Epithelial cell of proximal tubule (primary cell): Measurements from ENCODE around the gene VPS33B. TPM values are rescaled to one million over a fixed set of nuclear protein-coding genes. Genes with fewer than 3 reads are reported as not detected.

Source experiments
- DNase-seq: peaks from one replicate; pipeline ENCODE4 v3.0.0-alpha.2; 2011; ENCODE audit warnings: low read depth
- H3K4me3 ChIP-seq: 2 replicates; pipeline ENCODE4 v1.5.1; 2011; ENCODE audit warnings: low read depth, mild to moderate bottlenecking, low read length
- total RNA-seq: library from RNA; depleted of rRNA; stranded (reverse); fragments of >200 nt; gene quantifications from 2 replicates; pipeline ENCODE4 v1.2.3, GENCODE V29; 2015
- TF ChIP-seq, protein P1 (sequence below): conservative IDR thresholded peaks from 2 replicates; pipeline ENCODE4 v1.5.1; 2012; ENCODE audit warnings: low read depth, mild to moderate bottlenecking, low read length

The VPS33B gene
- total RNA-seq, 1 donor from 2014 or later, result 17.3 TPM

DNA sequence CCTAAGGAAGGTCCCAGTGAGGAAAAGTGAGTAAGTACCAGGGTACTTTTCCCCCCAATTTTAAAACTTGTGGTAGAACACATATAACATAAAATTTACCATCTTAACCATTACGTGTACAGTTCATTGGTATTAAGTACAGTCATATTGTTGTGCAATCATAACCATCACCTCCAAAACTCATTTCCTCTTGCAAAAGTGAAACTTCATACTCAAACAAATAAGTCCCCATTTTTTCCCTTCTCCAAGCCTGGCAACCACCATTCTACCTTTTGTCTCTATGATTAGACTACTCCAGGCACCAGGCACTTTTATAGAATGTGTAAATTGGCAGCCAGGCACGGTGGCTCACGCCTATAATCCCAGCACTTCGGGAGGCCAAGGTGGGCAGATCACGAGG is 40.3 kb downstream of the VPS33B start:
- TF ChIP-seq, protein P1, sequence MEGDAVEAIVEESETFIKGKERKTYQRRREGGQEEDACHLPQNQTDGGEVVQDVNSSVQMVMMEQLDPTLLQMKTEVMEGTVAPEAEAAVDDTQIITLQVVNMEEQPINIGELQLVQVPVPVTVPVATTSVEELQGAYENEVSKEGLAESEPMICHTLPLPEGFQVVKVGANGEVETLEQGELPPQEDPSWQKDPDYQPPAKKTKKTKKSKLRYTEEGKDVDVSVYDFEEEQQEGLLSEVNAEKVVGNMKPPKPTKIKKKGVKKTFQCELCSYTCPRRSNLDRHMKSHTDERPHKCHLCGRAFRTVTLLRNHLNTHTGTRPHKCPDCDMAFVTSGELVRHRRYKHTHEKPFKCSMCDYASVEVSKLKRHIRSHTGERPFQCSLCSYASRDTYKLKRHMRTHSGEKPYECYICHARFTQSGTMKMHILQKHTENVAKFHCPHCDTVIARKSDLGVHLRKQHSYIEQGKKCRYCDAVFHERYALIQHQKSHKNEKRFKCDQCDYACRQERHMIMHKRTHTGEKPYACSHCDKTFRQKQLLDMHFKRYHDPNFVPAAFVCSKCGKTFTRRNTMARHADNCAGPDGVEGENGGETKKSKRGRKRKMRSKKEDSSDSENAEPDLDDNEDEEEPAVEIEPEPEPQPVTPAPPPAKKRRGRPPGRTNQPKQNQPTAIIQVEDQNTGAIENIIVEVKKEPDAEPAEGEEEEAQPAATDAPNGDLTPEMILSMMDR, result no peak
- no peak for DNase-seq
- no peak overlapping the region for H3K4me3 ChIP-seq

DNA sequence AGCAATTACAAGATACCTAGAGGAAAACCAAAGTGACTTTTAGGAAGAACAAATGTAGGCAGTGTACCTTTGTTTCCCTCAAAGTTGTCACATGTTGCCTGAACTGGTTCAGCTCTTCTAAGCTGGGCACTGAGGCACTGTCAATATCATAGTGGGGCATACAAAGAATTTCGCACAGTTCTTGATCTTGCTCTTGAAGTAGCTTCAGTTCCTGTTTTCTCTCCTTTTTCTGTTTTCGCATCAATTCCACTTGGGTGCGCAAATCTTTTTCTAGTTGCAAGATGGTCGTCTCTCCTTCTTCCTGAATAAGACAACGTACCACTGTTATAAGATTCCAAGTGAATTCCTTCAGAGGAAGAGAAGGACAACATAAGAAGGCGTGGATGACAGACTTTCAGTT is 40.7 kb downstream of the VPS33B start:
- no peak overlapping the region for H3K4me3 ChIP-seq
- TF ChIP-seq, protein P1, result no peak
- DNase-seq, result no peak

DNA sequence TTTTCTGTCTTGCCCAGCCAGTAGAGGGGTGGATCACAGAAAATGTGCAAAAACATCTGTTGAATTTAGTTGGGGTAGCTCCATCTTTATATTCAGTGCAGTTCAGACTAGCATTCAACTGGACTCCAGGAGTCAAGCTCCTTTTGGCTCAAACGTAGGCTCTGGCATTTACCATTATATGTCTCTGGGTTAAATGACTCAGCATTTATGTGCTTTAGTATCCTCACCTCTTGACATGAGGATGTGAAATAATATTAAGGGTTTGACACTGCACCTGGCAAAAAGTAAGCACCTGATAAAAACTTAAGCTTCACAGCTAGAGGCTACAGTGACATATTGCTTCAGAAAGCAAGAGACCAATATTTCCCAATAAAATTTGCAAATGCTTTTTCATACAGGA is 42.8 kb downstream of the VPS33B start:
- no peak for DNase-seq

DNA sequence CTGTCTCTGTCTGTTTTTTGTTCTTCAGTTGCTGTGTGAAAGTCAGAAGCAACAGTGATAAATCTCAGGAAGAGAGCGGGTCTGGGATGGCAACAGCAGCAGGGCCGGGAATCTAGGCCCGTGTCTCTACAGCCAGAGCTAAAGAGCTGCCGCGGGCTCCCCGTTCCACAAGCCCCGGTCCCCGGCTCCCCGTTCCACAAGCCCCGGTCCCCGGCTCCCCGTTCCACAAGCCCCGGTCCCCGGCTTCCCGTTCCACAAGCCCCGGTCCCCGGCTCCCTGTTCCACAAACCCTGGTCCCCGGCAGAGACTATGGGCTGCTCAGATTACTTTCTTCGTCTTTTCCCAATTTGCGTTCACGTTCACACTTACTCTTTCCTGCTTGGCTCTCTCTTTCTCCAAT is 48.2 kb downstream of the VPS33B start:
- no peak for DNase-seq
- no peak overlapping the region for H3K4me3 ChIP-seq
- TF ChIP-seq, protein P1, result no peak

More for the DNA sequence above, 42.8 kb downstream of the VPS33B start:
- TF ChIP-seq, protein P1, result no peak
- no peak overlapping the region for H3K4me3 ChIP-seq

DNA sequence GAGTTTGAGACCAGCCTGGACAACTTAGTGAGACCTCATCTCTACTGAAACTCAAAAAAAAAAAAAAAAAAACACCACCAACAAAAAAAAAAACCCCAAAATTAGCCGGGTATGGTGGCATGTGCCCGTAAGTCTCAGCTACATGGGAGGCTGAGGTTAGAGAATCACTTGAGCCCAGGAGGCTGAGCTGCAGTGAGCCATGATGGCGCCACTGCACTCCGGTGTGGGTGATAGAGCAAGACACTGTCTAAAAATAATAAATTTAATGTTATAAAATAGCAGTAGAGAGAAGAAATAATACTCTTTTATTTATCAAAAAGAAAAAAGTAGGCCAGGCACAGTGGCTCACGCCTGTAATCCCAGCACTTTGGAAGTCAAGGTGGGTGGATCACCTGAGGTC is 50.3 kb downstream of the VPS33B start:
- DNase-seq, result no peak

DNA sequence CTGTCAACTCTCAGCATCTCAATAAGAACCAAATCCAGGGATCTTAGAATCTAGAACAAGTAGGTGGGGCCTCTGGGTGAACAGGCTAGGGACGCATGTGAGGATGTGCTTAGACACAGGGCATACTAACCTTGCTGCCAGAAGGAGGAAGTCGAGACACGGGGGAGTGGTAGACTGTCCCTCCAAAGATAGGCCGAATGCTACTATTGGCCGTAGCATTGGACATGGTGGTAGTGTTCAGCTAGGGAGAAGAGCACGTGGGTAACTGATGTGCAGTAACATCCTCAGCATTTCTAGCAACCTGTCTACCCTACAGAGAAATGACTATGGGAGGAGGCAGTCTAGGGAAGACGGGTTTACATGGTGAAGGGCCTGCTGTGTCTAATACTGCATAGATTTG is 52.1 kb downstream of the VPS33B start:
- H3K4me3 ChIP-seq, result no peak overlapping the region
- DNase-seq, result no peak

More for the DNA sequence above, 50.3 kb downstream of the VPS33B start:
- H3K4me3 ChIP-seq, result no peak overlapping the region
- TF ChIP-seq, protein P1, result no peak

DNA sequence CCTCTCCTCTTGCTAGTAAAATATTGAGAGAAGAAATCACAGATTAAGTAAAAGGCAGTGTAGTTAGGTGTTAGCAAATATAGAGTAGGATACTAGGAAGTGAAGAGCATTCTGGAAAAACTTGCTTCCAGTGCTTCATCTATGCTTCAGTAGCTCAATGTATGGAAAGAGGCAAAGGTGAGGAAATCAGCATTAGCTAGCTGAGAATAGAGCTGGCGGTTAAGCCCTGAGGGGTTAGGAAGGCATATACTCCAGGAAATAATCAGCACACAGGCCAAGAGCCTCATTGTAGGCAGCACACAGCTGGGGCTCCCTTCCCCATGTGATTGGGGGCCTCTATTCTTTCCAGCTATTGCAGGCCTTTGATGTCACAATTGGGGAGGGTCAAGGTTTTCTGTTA is 54.0 kb downstream of the VPS33B start:
- DNase-seq, result no peak
- TF ChIP-seq, protein P1, result no peak
- no peak overlapping the region for H3K4me3 ChIP-seq

More for the DNA sequence above, 52.1 kb downstream of the VPS33B start:
- TF ChIP-seq, protein P1, result no peak
